ENCODE measurements around the gene HCRTR1.

HCRTR1 gene

GRCh38 chr1:31627301-31627929, 9.9 kb downstream of the HCRTR1 start:
- DNase-seq: no peak

DNA sequence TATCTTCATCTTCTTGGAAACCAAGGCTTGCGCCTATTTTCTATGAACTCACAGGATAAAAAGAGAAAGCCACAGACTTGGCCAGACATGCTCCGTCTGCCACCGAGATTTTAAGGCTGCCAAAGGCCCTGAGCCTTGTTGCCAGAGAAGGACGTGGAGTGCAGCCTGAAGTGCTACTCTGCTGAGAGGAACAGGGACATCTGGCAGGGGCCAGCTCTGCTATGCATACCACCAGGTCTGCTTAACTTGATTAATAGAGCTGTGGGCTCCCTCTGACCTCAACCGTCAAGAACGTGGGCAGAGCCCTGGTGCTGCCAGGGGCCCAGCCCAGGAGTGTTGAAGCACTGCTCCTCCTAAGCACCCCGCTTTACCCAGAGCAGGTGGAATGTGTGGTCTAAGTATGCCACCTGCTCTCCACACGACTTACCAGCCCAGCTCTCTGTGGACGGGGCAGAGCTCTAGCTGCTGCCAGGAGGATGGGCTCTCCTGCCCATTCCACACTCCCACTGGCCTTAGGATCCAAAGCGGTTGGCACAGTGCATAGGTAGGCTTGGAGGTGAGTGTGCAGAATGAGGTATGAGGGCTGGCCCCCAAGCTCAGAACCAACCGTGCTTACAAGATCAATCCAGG, 10.6 kb downstream of the HCRTR1 start:
- no peak for DNase-seq

- no peak for DNase-seq
Measured at GRCh38 chr1:31628931-31629556, 11.6 kb downstream of the HCRTR1 start.

GRCh38 chr1:31632649-31633048, 15.2 kb downstream of the HCRTR1 start:
- DNase-seq: no peak

GRCh38 chr1:31633117-31633516, 15.6 kb downstream of the HCRTR1 start:
- DNase-seq: no peak

DNA sequence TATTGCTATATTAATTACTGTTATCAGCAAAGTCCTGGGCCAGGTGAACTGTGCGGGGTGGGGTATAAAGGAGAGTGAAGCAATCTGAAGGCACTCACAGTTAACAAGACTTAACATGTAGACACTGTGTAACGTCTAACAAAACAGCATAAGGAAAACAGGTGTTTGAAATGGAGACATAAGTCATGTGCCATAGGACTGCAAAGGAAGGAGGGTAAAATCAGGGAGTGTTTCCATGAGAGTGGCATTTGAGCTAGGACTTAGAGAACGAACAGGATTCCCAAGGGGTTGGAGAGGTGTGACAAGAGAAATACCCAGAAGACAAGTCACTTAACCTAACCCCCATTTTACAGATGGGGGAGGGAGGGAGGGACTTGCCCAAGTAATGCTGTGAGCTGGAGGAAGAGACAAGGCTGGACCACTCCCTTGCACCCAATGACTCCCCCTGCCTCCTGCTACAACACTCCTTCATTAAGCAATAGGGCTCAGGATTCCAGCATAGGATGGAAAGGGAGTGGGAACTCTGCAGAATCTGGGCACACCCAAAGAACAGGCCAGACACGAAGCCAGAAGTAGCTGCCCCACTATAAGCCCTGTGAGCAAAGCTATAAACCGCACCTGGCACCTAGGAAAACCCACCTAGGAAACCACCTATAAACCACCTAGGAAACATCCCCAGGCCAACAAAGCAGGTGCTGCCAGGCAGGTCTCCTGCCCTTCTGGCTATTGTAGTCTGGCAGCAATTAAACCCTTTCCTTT, 20.6 kb downstream of the HCRTR1 start:
- no peak for DNase-seq

- DNase-seq: no peak
Measured at GRCh38 chr1:31639543-31639942, 22.1 kb downstream of the HCRTR1 start.

GRCh38 chr1:31640179-31640578, 22.7 kb downstream of the HCRTR1 start:
- DNase-seq: no peak

GRCh38 chr1:31640964-31641363, 23.5 kb downstream of the HCRTR1 start:
- DNase-seq: no peak

- no peak for DNase-seq
Measured at GRCh38 chr1:31642366-31642765, 24.9 kb downstream of the HCRTR1 start.

DNA sequence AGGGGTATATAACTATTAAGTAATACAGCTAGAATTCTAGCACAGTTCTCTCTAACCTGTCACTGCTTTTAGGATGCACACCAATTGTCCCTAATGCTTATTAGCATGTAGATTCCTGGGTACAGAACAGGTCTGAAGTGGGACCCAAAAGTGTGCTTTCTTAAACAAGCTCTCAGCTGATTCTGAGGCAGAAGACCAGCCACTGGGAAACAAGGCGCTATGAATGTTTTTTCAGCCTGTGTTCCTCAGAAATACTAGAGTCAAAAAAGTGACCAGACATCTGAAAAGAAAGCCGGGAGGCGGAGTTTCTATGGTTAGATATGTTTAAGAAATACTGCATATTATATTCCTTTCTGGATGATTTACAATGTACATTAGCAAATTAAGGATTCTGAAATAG, 25.4 kb downstream of the HCRTR1 start:
- DNase-seq: no peak

- DNase-seq: no peak
Measured at GRCh38 chr1:31643976-31644559, 26.6 kb downstream of the HCRTR1 start.

GRCh38 chr1:31644560-31645273, 27.2 kb downstream of the HCRTR1 start, which contains the start of gene PEF1:
TSS of gene PEF1 (minus strand) at chr1:31644876. CDS start at chr1:31644864, 12 bp downstream.
- peak; percentile 99 for DNase-seq

- no peak for DNase-seq
Measured at GRCh38 chr1:31645274-31645568, 27.7 kb downstream of the HCRTR1 start.

GRCh38 chr1:31646259-31646960, 28.9 kb downstream of the HCRTR1 start:
- DNase-seq: no peak

DNA sequence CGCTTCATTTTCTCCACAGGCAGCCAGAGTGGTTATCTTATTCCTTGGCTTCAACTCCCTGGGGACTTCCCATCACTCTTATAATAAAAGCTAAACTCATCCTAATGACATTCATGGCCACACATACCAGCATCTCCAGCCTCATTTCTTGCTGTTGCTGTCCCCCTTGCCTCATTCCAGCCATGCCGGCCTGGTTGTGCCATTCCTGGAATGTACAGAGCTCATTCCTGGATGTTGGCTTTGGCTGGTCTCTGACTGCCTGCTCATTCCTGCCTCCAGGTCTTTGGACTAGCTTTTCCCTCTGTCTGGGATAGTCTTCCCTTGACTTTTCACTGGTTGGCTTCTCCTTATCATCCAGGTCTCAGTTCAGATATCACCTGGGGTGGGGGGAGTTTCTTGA, 29.6 kb downstream of the HCRTR1 start:
- DNase-seq: no peak

DNA sequence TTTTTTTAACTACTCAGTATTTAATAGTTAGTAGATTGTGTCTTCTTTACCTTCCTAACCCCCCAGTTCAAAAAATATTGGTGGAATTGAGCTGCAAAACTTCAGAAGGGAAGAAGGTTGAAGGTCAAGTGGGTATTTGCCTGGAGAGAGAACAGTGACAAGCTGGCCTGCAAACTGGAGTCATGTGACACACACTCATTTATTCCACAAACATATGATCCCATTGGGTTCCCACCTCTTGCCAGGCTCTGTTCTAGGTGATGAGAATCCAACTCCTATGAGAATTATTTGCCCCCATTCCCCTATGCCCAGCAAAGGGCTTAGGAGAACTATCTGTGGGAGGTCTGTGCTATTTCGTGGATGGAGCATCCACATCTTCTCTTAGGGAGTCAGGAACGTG, 30.7 kb downstream of the HCRTR1 start:
- DNase-seq: no peak

- no peak for DNase-seq
Measured at GRCh38 chr1:31648641-31649357, 31.3 kb downstream of the HCRTR1 start.

GRCh38 chr1:31650161-31651088, 32.9 kb downstream of the HCRTR1 start:
- DNase-seq: no peak

- DNase-seq: no peak
Measured at GRCh38 chr1:31651089-31651420, 33.6 kb downstream of the HCRTR1 start.
